ENCODE measurements around the gene PCGF2. TPM values are rescaled to one million over a fixed set of nuclear protein-coding genes. Genes with fewer than 3 reads are reported as not detected.
"Not testable (repeated sequence)": the region's sequence is repeated elsewhere in the genome, so short reads cannot be mapped to it uniquely, and the experiment has no call there.

Gene PCGF2
- total RNA-seq, result 1 to 10 TPM; 3.4 to 4.2 TPM

- peak; percentile 41 for DNase-seq
- peaks cover 28% of the 10 kb centered on the region for H3K4me1 Mint-ChIP-seq (ENCODE audit: low read depth)
- POLR2A ChIA-PET, result no interaction called here
- H3K4me3 Mint-ChIP-seq, result peak within 1 kb of the TSS; percentile 92
- CTCF ChIA-PET, result interaction anchor here (1.0 kb wide), 1 partner anchor 13 kb away, joined by 3 read pairs; no protein-coding TSS in a partner anchor
- H3K9me3 Mint-ChIP-seq, result no peaks in the 10 kb centered on the region
- intact Hi-C loops (cut with micrococcal nuclease), result no loop called here
- peaks cover 45% of the 10 kb centered on the region for H3K27me3 Mint-ChIP-seq
- peaks cover 11% of the 10 kb centered on the region for H3K36me3 Mint-ChIP-seq
- H3K27ac Mint-ChIP-seq, result no peak within 1 kb of the TSS
Observed at GRCh38 chr17:38748149-38748891, at the start of gene PCGF2. Gene PCGF2, minus strand, starts transcription at chr17:38748336. Its CDS starts 7,934 bp downstream, at chr17:38740402.

GRCh38 chr17:38797828-38798227 lies 49.7 kb upstream of the PCGF2 start:
- Mint-ChIP-seq H3K4me1 (ENCODE audit: low read depth) (peaks cover 39% of the 10 kb centered on the region), H3K4me3 (peak overlapping the region; percentile 80), H3K27me3 (no peaks in the 10 kb centered on the region), H3K9me3 (no peaks in the 10 kb centered on the region), H3K36me3 (peaks cover 18% of the 10 kb centered on the region), H3K27ac (peak overlapping the region; percentile 86)
- DNase-seq, result no peak
- ChIA-PET CTCF (interaction anchor here (0.6 to 1.3 kb wide), 3 partner anchors 30 to 68 kb away, joined by 3 to 6 read pairs (median 3); no protein-coding TSS in a partner anchor), POLR2A (no interaction called here)
- intact Hi-C loops (cut with micrococcal nuclease), result loop anchor here (2.0 kb wide), 1 partner anchor 45 kb away; the partner anchor contains the start of gene PSMB3

GRCh38 chr17:38797158-38797490 lies 49.0 kb upstream of the PCGF2 start:
- ChIA-PET CTCF (interaction anchor here (1.3 kb wide), 1 partner anchor 62 kb away, joined by 6 read pairs; no protein-coding TSS in a partner anchor), POLR2A (no interaction called here)
- DNase-seq, result no peak
- peaks cover 15% of the 10 kb centered on the region for H3K36me3 Mint-ChIP-seq
- intact Hi-C loops (cut with micrococcal nuclease), result no loop called here
- peak overlapping the region; percentile 24 for H3K4me3 Mint-ChIP-seq
- H3K27me3 Mint-ChIP-seq, result no peaks in the 10 kb centered on the region
- H3K9me3 Mint-ChIP-seq, result no peaks in the 10 kb centered on the region
- peaks cover 39% of the 10 kb centered on the region for H3K4me1 Mint-ChIP-seq (ENCODE audit: low read depth)
- H3K27ac Mint-ChIP-seq, result no peak overlapping the region

- intact Hi-C loops (cut with micrococcal nuclease), result no loop called here
- Mint-ChIP-seq H3K4me1 (ENCODE audit: low read depth) (peaks cover 39% of the 10 kb centered on the region), H3K36me3 (peaks cover 10% of the 10 kb centered on the region), H3K27ac (no peak overlapping the region), H3K4me3 (no peak overlapping the region), H3K9me3 (no peaks in the 10 kb centered on the region), H3K27me3 (no peaks in the 10 kb centered on the region)
- no peak for DNase-seq
- POLR2A ChIA-PET, result no interaction called here
- CTCF ChIA-PET, result no interaction called here
Observed at GRCh38 chr17:38796451-38797157, 48.5 kb upstream of the PCGF2 start.

- ChIA-PET POLR2A (interaction anchor here (0.5 kb wide), 1 partner anchor 53 kb away, joined by 4 read pairs; no protein-coding TSS in a partner anchor), CTCF (no interaction called here)
- intact Hi-C loops (cut with micrococcal nuclease), result no loop called here
Observed at GRCh38 chr17:38794221-38794620, 46.1 kb upstream of the PCGF2 start.

GRCh38 chr17:38791162-38791561 lies 43.0 kb upstream of the PCGF2 start:
- Mint-ChIP-seq H3K9me3 (no peaks in the 10 kb centered on the region), H3K4me1 (ENCODE audit: low read depth) (peaks cover 13% of the 10 kb centered on the region), H3K27ac (no peak overlapping the region), H3K27me3 (no peaks in the 10 kb centered on the region), H3K4me3 (no peak overlapping the region), H3K36me3 (peaks cover 5% of the 10 kb centered on the region)
- CTCF ChIA-PET, result no interaction called here
- no peak for DNase-seq
- intact Hi-C loops (cut with micrococcal nuclease), result no loop called here
- POLR2A ChIA-PET, result no interaction called here

More at GRCh38 chr17:38794221-38794620, 46.1 kb upstream of the PCGF2 start:
- Mint-ChIP-seq H3K36me3 (peaks cover 3% of the 10 kb centered on the region), H3K4me1 (ENCODE audit: low read depth) (peaks cover 37% of the 10 kb centered on the region), H3K27me3 (no peaks in the 10 kb centered on the region), H3K27ac (no peak overlapping the region), H3K4me3 (no peak overlapping the region), H3K9me3 (no peaks in the 10 kb centered on the region)
- DNase-seq, result no peak

- H3K27ac Mint-ChIP-seq; CTCF ChIA-PET; H3K4me1 Mint-ChIP-seq (ENCODE audit: low read depth); H3K4me3 Mint-ChIP-seq; DNase-seq; POLR2A ChIA-PET; H3K9me3 Mint-ChIP-seq; H3K27me3 Mint-ChIP-seq; H3K36me3 Mint-ChIP-seq; intact Hi-C loops (cut with micrococcal nuclease): not testable (repeated sequence)
Observed at GRCh38 chr17:38790148-38790707, 42.1 kb upstream of the PCGF2 start.

- intact Hi-C loops (cut with micrococcal nuclease), result no loop called here
- CTCF ChIA-PET, result no interaction called here
- Mint-ChIP-seq H3K4me3 (no peak overlapping the region), H3K9me3 (no peaks in the 10 kb centered on the region), H3K27me3 (no peaks in the 10 kb centered on the region), H3K27ac (no peak overlapping the region), H3K36me3 (peaks cover 5% of the 10 kb centered on the region), H3K4me1 (ENCODE audit: low read depth) (peaks cover 6% of the 10 kb centered on the region)
- no peak for DNase-seq
- POLR2A ChIA-PET, result interaction anchor here (0.8 kb wide), 1 partner anchor 183 kb away, joined by 3 read pairs; no protein-coding TSS in a partner anchor
Observed at GRCh38 chr17:38789185-38789584, 41.0 kb upstream of the PCGF2 start.

- H3K4me1 Mint-ChIP-seq (ENCODE audit: low read depth); H3K4me3 Mint-ChIP-seq; DNase-seq; H3K27ac Mint-ChIP-seq; H3K27me3 Mint-ChIP-seq; H3K9me3 Mint-ChIP-seq; H3K36me3 Mint-ChIP-seq; intact Hi-C loops (cut with micrococcal nuclease): not testable (repeated sequence)
- POLR2A ChIA-PET, result interaction anchor here (0.7 kb wide), 1 partner anchor 23 kb away, joined by 3 read pairs; no protein-coding TSS in a partner anchor
- CTCF ChIA-PET, result interaction anchor here (1.5 kb wide), 1 partner anchor 377 kb away, joined by 3 read pairs; no protein-coding TSS in a partner anchor
Observed at GRCh38 chr17:38787999-38788398, 39.9 kb upstream of the PCGF2 start.

- peaks cover 10% of the 10 kb centered on the region for H3K36me3 Mint-ChIP-seq
- no peak overlapping the region for H3K4me3 Mint-ChIP-seq
- intact Hi-C loops (cut with micrococcal nuclease), result no loop called here
- CTCF ChIA-PET, result no interaction called here
- H3K27ac Mint-ChIP-seq, result no peak overlapping the region
- POLR2A ChIA-PET, result no interaction called here
- H3K9me3 Mint-ChIP-seq, result no peaks in the 10 kb centered on the region
- H3K4me1 Mint-ChIP-seq (ENCODE audit: low read depth), result peaks cover 3% of the 10 kb centered on the region
- DNase-seq, result no peak
- H3K27me3 Mint-ChIP-seq, result no peaks in the 10 kb centered on the region
Observed at GRCh38 chr17:38786372-38786771, 38.2 kb upstream of the PCGF2 start.

GRCh38 chr17:38783227-38783626 lies 35.1 kb upstream of the PCGF2 start:
- H3K4me1 Mint-ChIP-seq (ENCODE audit: low read depth), result no peaks in the 10 kb centered on the region
- DNase-seq, result no peak
- H3K4me3 Mint-ChIP-seq, result no peak overlapping the region
- peaks cover 27% of the 10 kb centered on the region for H3K36me3 Mint-ChIP-seq
- CTCF ChIA-PET, result no interaction called here
- no peaks in the 10 kb centered on the region for H3K27me3 Mint-ChIP-seq
- POLR2A ChIA-PET, result no interaction called here
- intact Hi-C loops (cut with micrococcal nuclease), result no loop called here
- no peak overlapping the region for H3K27ac Mint-ChIP-seq
- H3K9me3 Mint-ChIP-seq, result no peaks in the 10 kb centered on the region

- DNase-seq, result no peak
- Mint-ChIP-seq H3K4me1 (ENCODE audit: low read depth) (no peaks in the 10 kb centered on the region), H3K9me3 (no peaks in the 10 kb centered on the region), H3K27ac (no peak overlapping the region), H3K27me3 (no peaks in the 10 kb centered on the region), H3K36me3 (peaks cover 27% of the 10 kb centered on the region), H3K4me3 (no peak overlapping the region)
- intact Hi-C loops (cut with micrococcal nuclease), result no loop called here
- CTCF ChIA-PET, result no interaction called here
- POLR2A ChIA-PET, result no interaction called here
Observed at GRCh38 chr17:38779965-38780752, 32.0 kb upstream of the PCGF2 start.
